ENCODE data around the gene B3GNT2.

Gene B3GNT2

DNA sequence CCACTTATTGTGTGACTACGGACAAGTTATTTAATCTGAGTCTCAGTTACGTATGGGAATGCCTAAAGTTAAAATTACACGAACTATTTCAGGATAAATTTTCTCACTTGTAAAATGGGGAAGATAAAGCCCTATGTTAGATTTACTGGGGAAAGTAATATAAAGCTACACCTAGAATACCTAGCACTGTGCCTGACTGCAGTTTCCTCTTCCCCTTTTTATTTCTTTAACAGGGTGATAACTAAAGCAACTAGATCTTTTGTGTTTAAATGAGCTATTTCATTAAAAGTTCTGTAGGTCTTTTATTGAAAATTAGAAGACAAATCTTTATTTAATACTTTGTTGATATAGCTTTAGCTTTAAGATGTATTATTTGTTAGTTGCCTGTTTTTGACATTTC lies 5.0 kb downstream of the B3GNT2 start:
- DNase-seq (ENCODE audit: extremely low read depth, low read depth), result no peak
- no peak overlapping the region for H3K4me3 ChIP-seq (replicated peaks; ENCODE audit: low read depth, low read length)

GRCh38 chr2:62201307-62201706 lies 5.4 kb downstream of the B3GNT2 start:
- no peak for TF ChIP-seq CTCF (IDR thresholded peaks at IDR 0.05; ENCODE audit: low read depth, low read length, missing control alignments)
- DNase-seq (ENCODE audit: extremely low read depth, low read depth), result no peak
- H3K4me3 ChIP-seq (replicated peaks; ENCODE audit: low read depth, low read length), result no peak overlapping the region

More for the DNA sequence above, 5.0 kb downstream of the B3GNT2 start:
- TF ChIP-seq CTCF (IDR thresholded peaks at IDR 0.05; ENCODE audit: low read depth, low read length, missing control alignments), result no peak

- no peak for DNase-seq (ENCODE audit: extremely low read depth, low read depth)
- no peak overlapping the region for H3K4me3 ChIP-seq (replicated peaks; ENCODE audit: low read depth, low read length)
- no peak for TF ChIP-seq CTCF (IDR thresholded peaks at IDR 0.05; ENCODE audit: low read depth, low read length, missing control alignments)
Measured at GRCh38 chr2:62202019-62202722, 6.3 kb downstream of the B3GNT2 start.

DNA sequence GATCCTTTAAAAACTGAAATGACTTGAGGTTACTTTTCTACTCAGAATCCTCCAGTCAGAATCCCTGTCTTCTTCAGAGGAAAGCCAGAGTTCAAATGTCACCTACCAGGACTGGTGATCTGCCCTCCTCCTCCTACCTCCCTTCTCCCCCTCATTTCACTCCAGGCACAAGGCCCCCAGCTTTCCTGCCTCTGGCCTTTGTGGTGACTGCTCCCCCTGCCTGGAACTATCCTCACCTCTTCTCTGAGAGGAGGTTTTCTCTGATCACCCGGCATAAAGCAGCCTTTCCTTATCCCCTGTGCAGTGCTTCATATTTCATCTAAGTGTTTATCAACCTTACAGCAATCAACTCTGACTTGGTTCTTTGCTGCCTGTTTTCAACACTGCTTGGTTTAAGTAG lies 6.8 kb downstream of the B3GNT2 start:
- no peak for TF ChIP-seq CTCF (IDR thresholded peaks at IDR 0.05; ENCODE audit: low read depth, low read length, missing control alignments)
- H3K4me3 ChIP-seq (replicated peaks; ENCODE audit: low read depth, low read length), result no peak overlapping the region
- DNase-seq (ENCODE audit: extremely low read depth, low read depth), result no peak

DNA sequence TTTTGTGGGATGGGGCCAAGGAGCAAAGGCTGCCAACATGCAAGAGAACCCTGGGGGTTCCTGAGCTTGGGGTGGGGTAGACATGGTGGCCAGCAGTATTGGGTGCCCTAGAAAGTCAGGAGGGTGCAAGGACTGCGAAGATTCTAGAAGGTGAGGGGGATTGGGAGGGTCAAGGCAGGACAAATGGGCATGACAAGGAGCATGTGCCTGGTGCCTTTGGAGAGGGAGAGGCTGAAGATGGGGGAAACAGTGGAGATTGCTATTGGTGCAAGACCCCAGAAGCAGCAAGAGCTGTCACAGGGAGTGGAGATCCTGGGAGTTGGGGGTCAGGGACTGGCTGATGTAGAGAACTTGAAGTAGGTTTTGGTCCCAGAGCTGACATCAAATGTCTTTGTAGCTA lies 7.5 kb downstream of the B3GNT2 start:
- DNase-seq (ENCODE audit: extremely low read depth, low read depth), result no peak
- H3K4me3 ChIP-seq (replicated peaks; ENCODE audit: low read depth, low read length), result no peak overlapping the region
- TF ChIP-seq CTCF (IDR thresholded peaks at IDR 0.05; ENCODE audit: low read depth, low read length, missing control alignments), result no peak

DNA sequence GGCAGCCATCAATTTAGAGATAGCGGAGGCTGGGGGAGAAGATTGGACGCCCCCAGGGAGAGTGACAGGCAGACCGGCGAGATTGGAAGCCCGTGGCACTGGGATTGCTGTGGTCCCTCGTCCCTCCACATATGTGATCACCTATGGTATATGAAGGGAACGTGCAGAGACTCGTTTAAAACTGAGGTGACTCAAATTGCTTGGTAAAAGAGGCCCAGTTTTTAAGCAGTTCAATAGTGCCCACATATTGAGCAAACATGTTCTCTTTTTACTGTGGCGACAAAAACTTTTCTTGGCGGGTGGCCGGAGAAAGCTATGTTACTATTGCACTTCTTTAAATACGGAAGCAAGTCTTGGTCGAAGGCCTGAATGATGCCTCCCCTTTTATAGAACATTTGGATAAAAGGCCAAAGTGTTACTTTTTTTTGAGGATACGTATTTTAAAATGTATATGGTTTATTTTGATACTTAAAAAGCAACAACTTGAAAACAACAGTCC lies 9.1 kb downstream of the B3GNT2 start:
- H3K4me3 ChIP-seq (replicated peaks; ENCODE audit: low read depth, low read length), result no peak overlapping the region
- TF ChIP-seq CTCF (IDR thresholded peaks at IDR 0.05; ENCODE audit: low read depth, low read length, missing control alignments), result no peak
- DNase-seq (ENCODE audit: extremely low read depth, low read depth), result no peak

DNA sequence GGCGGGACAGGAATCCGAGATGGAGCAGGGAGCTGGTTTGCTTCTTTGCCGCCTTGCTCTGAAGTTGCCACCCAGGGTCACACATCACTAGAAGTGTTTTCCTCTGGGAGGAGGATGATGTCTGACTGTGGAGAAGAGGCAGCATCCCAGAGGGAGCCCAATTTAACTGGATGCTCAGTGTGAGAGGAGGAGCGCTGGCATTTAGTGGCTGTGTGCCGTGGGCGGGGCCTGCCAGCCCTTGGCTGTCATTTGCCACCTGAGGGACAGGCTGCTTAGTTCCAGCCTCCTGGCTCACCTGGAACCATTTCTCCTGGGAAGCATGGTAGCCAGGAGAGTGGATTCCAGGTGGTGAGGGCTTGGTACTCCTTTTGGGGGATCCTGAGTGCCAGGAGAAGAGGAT lies 9.6 kb downstream of the B3GNT2 start:
- no peak for TF ChIP-seq CTCF (IDR thresholded peaks at IDR 0.05; ENCODE audit: low read depth, low read length, missing control alignments)
- H3K4me3 ChIP-seq (replicated peaks; ENCODE audit: low read depth, low read length), result no peak overlapping the region
- DNase-seq (ENCODE audit: extremely low read depth, low read depth), result no peak

All from HFF-Myc (cell line).